Smooth muscle cell of bladder (primary cell): ENCODE measurements around the gene ITGB5. TPM values are rescaled to one million over a fixed set of nuclear protein-coding genes. Genes with fewer than 3 reads are reported as not detected.

Source experiments
- total RNA-seq: library from RNA; depleted of rRNA; stranded (reverse); fragments of >200 nt; gene quantifications from 2 replicates; pipeline ENCODE4 v1.2.3, GENCODE V29; 2014

The ITGB5 gene
- total RNA-seq = 358 and 471 TPM in 2 replicates

GRCh38 chr3:124887177-124887931 is at the start of gene ITGB5:
Gene ITGB5 (minus strand): TSS chr3:124887365. CDS start chr3:124887000, 365 bp downstream.

GRCh38 chr3:124934577-124934976 is 47.4 kb upstream of the ITGB5 start, which contains the start of gene MUC13:
Gene MUC13 (minus strand): TSS chr3:124934751. CDS start chr3:124934712, 39 bp downstream.

GRCh38 chr3:124730129-124730940 is 156.8 kb downstream of the ITGB5 start, which contains the start of gene UMPS:
Gene UMPS (plus strand): TSS chr3:124730452. CDS start chr3:124730472, 20 bp downstream.

Other genes starting within 250 kb of the ITGB5 start
- 20.8 and 26.8 TPM in 2 replicates for gene UMPS, start 156.9 kb downstream of the ITGB5 start, total RNA-seq
- 0.14 and 0.18 TPM in 2 replicates for gene MUC13, start 47.4 kb upstream of the ITGB5 start, total RNA-seq
- gene HEG1, start 168.6 kb upstream of the ITGB5 start, total RNA-seq = 197 and 248 TPM in 2 replicates